Upper lobe of left lung (tissue), 4 donors: ENCODE measurements around the gene CYP4B1.
"Not testable (repeated sequence)": the region's sequence is repeated elsewhere in the genome, so short reads cannot be mapped to it uniquely, and the experiment has no call there.

Source experiments
- POLR2A ChIP-seq, 4 donors: fragments of 450-650 bp; IDR thresholded peaks; one replicate each; pipeline ENCODE4 v1.5.1; 2016 to 2017; ENCODE audit warnings: antibody characterized with exemption in 4 of 4, mild to moderate bottlenecking in 2 of 4
- TF ChIP-seq, protein P1 (sequence below), 6 experiments: fragments of 450-650 bp in 4 of 6; fragments of 200-600 bp in 2 of 6; sonication (generic) in 2 of 6; IDR thresholded peaks; one replicate each; pipeline ENCODE4 v1.5.1; 2016 to 2019; ENCODE audit warnings: antibody characterized with exemption in 6 of 6

GRCh38 chr1:46846386-46846785 is 47.5 kb downstream of the CYP4B1 start:
- TF ChIP-seq, protein P1, sequence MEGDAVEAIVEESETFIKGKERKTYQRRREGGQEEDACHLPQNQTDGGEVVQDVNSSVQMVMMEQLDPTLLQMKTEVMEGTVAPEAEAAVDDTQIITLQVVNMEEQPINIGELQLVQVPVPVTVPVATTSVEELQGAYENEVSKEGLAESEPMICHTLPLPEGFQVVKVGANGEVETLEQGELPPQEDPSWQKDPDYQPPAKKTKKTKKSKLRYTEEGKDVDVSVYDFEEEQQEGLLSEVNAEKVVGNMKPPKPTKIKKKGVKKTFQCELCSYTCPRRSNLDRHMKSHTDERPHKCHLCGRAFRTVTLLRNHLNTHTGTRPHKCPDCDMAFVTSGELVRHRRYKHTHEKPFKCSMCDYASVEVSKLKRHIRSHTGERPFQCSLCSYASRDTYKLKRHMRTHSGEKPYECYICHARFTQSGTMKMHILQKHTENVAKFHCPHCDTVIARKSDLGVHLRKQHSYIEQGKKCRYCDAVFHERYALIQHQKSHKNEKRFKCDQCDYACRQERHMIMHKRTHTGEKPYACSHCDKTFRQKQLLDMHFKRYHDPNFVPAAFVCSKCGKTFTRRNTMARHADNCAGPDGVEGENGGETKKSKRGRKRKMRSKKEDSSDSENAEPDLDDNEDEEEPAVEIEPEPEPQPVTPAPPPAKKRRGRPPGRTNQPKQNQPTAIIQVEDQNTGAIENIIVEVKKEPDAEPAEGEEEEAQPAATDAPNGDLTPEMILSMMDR (IDR thresholded peaks at IDR 0.05), result not testable (repeated sequence)
- TF ChIP-seq POLR2A (IDR thresholded peaks at IDR 0.05), result not testable (repeated sequence)
